PC-9 (cell line): Measurements from ENCODE around the gene MIA. TPM values are rescaled to one million over a fixed set of nuclear protein-coding genes. Genes with fewer than 3 reads are reported as not detected.
A peak's percentile ranks its signal among the peaks of the same experiment; 100 is the strongest.

Experiments used
- BruUV-seq: library from RNA; stranded (reverse); fragments of 400-500 nt; replicated peaks from 2 replicates; lab custom pipeline; 2021; lab: Mats Ljungman, UMichigan
- CTCF ChIA-PET: fragments of 300-600 bp; sonication (Branson Sonifier 250); formaldehyde crosslinking; loops from one replicate; lab custom pipeline; 2022; ENCODE audit warnings: antibody characterized with exemption; lab: Charles Lee
- POLR2A ChIA-PET: fragments of 300-600 bp; sonication (Branson Sonifier 250); formaldehyde crosslinking; loops from one replicate; lab custom pipeline; 2022; ENCODE audit warnings: antibody characterized with exemption; ENCODE audit not compliant: unreplicated experiment; lab: Charles Lee
- DNase-seq, 2 experiments: peaks; one replicate each; pipeline versions ENCODE4 v3.0.0 to v3.0.0-alpha.2; 2015 to 2022; ENCODE audit warnings: mixed read lengths in 1 of 2
- H2AFZ ChIP-seq: fragments of 200-600 bp; sonication (generic); 2 replicates; pipeline ENCODE4 v1.8.1; 2017; ENCODE audit warnings: antibody characterized with exemption
- H3F3A ChIP-seq: fragments of 200-600 bp; sonication (generic); 2 replicates; pipeline ENCODE4 v1.8.1; 2017; ENCODE audit warnings: antibody characterized with exemption, mild to moderate bottlenecking, low read depth; ENCODE audit not compliant: insufficient read depth
- H3K27ac ChIP-seq: fragments of 200-600 bp; sonication (generic); 2 replicates; pipeline ENCODE4 v1.6.1; 2016; ENCODE audit warnings: mixed run types
- H3K27me3 ChIP-seq: fragments of 200-600 bp; sonication (generic); 2 replicates; pipeline ENCODE4 v1.6.1; 2016; ENCODE audit warnings: low read depth, mixed run types; ENCODE audit not compliant: insufficient read depth
- H3K36me3 ChIP-seq: fragments of 200-600 bp; sonication (generic); 2 replicates; pipeline ENCODE4 v1.6.1; 2016; ENCODE audit warnings: low read depth, mixed run types
- H3K4me1 ChIP-seq: fragments of 200-600 bp; sonication (generic); replicated peaks from 2 replicates; pipeline ENCODE4 v1.6.1; 2016; ENCODE audit warnings: mixed run types; ENCODE audit not compliant: insufficient read depth
- H3K4me2 ChIP-seq: fragments of 200-600 bp; sonication (generic); 2 replicates; pipeline ENCODE4 v1.6.1; 2017; ENCODE audit warnings: mixed run types
- H3K4me3 ChIP-seq: fragments of 200-600 bp; sonication (generic); 2 replicates; pipeline ENCODE4 v1.6.1; 2016; ENCODE audit warnings: mixed run types
- H3K79me2 ChIP-seq: fragments of 200-600 bp; sonication (generic); 2 replicates; pipeline ENCODE4 v1.6.1; 2017; ENCODE audit warnings: low read depth, mixed run types
- H3K9me2 ChIP-seq: fragments of 200-600 bp; sonication (generic); 2 replicates; pipeline ENCODE4 v1.8.1; 2017; ENCODE audit warnings: mild to moderate bottlenecking; ENCODE audit not compliant: insufficient read depth
- H3K9me3 ChIP-seq: fragments of 200-600 bp; sonication (generic); 2 replicates; pipeline ENCODE4 v1.8.1; 2016; ENCODE audit warnings: low read depth; ENCODE audit not compliant: insufficient read depth
- H4K20me1 ChIP-seq: fragments of 200-600 bp; sonication (generic); 2 replicates; pipeline ENCODE4 v1.8.1; 2017; ENCODE audit not compliant: insufficient read depth
- EZH2 ChIP-seq: fragments of 200-600 bp; sonication (generic); IDR thresholded peaks from 2 replicates; pipeline ENCODE4 v1.8.0; 2017; ENCODE audit warnings: antibody characterized with exemption, low read depth
- intact Hi-C: fragments of 100-400 bp; cut with micrococcal nuclease; formaldehyde crosslinking; loops from one replicate; pipeline ENCODE4 v1.10.0; 2022; ENCODE audit not compliant: unreplicated experiment
- total RNA-seq: library from RNA; stranded (reverse); gene quantifications from 2 replicates; pipeline ENCODE4 v1.2.3, GENCODE V29; 2021
- TF ChIP-seq, protein P1 (sequence below): fragments of 200-600 bp; sonication (generic); conservative IDR thresholded peaks from 2 replicates; pipeline ENCODE4 v1.6.1; 2017; ENCODE audit warnings: mixed run types, antibody characterized with exemption, mild to moderate bottlenecking, moderate library complexity

MIA gene
- total RNA-seq, 1 experiment from 2014 or later: 2.7 TPM

DNA sequence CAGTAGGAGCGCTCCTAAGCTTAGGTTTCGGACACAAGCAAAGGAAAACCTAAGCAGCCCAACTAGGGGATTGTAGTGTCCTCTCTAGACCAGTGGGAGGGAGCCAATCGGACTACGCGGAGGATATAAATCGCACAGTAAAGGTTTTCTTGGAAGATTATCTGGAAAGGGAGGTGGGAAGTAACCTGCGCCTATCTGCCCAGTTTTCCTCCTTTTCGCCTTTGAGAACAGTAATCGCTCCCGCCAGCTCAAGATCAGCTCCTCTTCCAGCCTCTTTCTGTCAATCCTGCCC is 2.3 kb downstream of the MIA start:
- Histone ChIP-seq H2AFZ (peak overlapping the region; percentile 82), H3K36me3 (no peaks in the 10 kb centered on the region), H3K9me3 (no peaks in the 10 kb centered on the region), H3K4me1 (peaks cover 13% of the 10 kb centered on the region), H3K27ac (peak overlapping the region; percentile 95), H3F3A (peaks cover 29% of the 10 kb centered on the region), H3K9me2 (no peaks in the 10 kb centered on the region), H3K4me3 (peak overlapping the region; percentile 64), H4K20me1 (no peaks in the 10 kb centered on the region; the same call in 1 of the 2 replicates), H3K79me2 (no peaks in the 10 kb centered on the region), H3K27me3 (no peaks in the 10 kb centered on the region), H3K4me2 (peak overlapping the region; percentile 91)
- no peak for DNase-seq
- TF ChIP-seq, protein P1, sequence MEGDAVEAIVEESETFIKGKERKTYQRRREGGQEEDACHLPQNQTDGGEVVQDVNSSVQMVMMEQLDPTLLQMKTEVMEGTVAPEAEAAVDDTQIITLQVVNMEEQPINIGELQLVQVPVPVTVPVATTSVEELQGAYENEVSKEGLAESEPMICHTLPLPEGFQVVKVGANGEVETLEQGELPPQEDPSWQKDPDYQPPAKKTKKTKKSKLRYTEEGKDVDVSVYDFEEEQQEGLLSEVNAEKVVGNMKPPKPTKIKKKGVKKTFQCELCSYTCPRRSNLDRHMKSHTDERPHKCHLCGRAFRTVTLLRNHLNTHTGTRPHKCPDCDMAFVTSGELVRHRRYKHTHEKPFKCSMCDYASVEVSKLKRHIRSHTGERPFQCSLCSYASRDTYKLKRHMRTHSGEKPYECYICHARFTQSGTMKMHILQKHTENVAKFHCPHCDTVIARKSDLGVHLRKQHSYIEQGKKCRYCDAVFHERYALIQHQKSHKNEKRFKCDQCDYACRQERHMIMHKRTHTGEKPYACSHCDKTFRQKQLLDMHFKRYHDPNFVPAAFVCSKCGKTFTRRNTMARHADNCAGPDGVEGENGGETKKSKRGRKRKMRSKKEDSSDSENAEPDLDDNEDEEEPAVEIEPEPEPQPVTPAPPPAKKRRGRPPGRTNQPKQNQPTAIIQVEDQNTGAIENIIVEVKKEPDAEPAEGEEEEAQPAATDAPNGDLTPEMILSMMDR: no peak; the same call in 1 of the 2 replicates
- no peak for TF ChIP-seq EZH2
- intact Hi-C loops: loop anchor here (1.0 to 2.0 kb wide), 2 partner anchors 27 to 61 kb away; partner anchors contain the start of genes ACTMAP, COQ8B and SNRPA
- CTCF ChIA-PET: interaction anchor here (0.6 to 2.7 kb wide), 5 partner anchors 21 to 1703 kb away, joined by 3 to 11 read pairs (median 3); partner anchors contain the start of gene EGLN2
- BruUV-seq: TSS peak; percentile 95
- POLR2A ChIA-PET: interaction anchor here (0.5 to 2.6 kb wide), 18 partner anchors 20 to 1342 kb away, joined by 3 to 33 read pairs (median 9); partner anchors contain the start of genes ACTMAP, BLVRB, COQ8B and EGLN2

DNA sequence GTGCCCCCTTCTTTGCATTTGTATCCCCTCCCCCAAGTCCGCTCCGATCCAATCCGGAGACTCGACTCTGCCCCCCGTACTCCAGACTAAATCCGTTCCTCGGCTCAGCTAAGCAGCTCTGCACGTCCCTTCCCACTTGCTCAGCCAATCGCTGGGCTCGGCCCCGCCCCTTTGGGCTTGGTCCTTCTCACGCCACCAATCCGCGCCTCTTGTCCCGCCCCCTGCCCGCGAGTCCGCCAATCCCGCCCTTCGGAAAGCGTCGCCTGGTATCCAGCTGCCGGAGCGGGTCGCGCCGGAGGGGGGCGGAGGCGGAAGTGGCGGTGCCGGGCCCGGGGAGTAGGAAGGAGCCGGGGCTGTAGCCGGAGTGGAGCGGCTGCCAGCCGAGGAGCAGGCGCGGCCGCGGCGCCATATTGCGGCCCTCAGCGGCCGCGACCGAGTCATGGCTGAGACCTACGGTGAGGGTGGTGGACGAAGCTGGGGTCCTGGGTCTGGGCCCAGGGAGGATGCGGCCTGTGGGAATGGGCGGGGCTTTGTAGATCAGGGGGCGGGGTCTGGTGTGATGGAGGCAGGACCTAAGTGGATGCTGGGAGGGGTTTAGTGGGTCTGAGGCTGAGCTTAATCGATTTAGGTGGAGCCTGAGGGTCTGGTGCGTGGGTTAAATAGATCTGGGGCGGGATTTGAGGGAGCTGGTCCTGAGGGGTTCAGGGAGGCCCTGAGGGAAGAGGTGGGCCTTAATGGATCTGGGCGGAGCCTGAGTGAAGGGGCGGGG is 2.8 kb downstream of the MIA start, which contains the start of gene RAB4B:
TSS of gene RAB4B (plus strand) at position 311 of the 769 bp plus-strand sequence. CDS start at position 440, 129 bp downstream.
- POLR2A ChIA-PET: interaction anchor here (0.5 to 2.6 kb wide), 19 partner anchors 21 to 1342 kb away, joined by 3 to 33 read pairs (median 6); partner anchors contain the start of genes ACTMAP, BLVRB, COQ8B and CYP2S1
- Histone ChIP-seq H3F3A (peaks cover 29% of the 10 kb centered on the region), H2AFZ (peak within 1 kb of the TSS; percentile 82), H3K36me3 (no peaks in the 10 kb centered on the region), H3K9me2 (no peaks in the 10 kb centered on the region), H3K27me3 (no peaks in the 10 kb centered on the region), H3K27ac (peak within 1 kb of the TSS; percentile 95), H3K4me1 (peaks cover 13% of the 10 kb centered on the region), H3K4me2 (peak within 1 kb of the TSS; percentile 91), H4K20me1 (no peaks in the 10 kb centered on the region; the same call in 1 of the 2 replicates), H3K9me3 (no peaks in the 10 kb centered on the region), H3K79me2 (no peaks in the 10 kb centered on the region), H3K4me3 (peak within 1 kb of the TSS; percentile 64)
- no peak for TF ChIP-seq EZH2
- CTCF ChIA-PET: interaction anchor here (0.6 to 2.7 kb wide), 5 partner anchors 20 to 477 kb away, joined by 3 to 11 read pairs (median 3); partner anchors contain the start of gene EGLN2
- peak; percentile 97 to 100 for DNase-seq
- no TSS peak for BruUV-seq
- intact Hi-C loops: loop anchor here (1.0 to 2.0 kb wide), 3 partner anchors 20 to 62 kb away; partner anchors contain the start of genes ACTMAP, COQ8B and SNRPA

DNA sequence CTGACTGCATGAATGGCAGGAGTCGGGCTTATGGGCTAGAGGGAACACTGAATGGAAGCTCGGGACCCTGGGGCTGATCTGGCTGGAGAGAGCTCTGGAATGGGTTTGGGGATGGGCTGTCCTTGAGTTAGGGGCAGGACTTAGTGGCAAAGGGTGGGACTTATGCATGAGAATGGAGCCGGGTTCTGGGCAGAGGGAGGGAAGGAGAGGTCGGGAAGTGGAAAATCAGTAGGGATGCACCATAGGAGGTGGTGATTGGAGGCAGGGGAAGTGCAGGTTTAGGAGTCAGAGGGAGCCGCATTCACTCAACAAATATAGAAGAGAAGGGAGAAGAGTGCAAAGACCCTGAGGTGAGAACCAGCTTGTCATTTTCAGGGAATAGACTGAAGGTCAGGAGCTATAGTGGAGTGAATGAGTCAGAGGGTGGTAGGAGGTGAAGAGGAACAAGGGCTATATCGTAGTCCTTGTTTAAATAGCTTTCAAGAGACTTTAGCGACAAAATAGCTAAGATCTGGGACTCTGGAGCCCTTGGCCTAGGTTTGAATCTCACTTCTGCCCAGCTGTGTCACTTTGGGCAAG is 3.5 kb downstream of the MIA start:
- no peak for TF ChIP-seq EZH2
- no TSS peak for BruUV-seq
- Histone ChIP-seq H3K9me2 (no peaks in the 10 kb centered on the region), H3K27ac (peak overlapping the region; percentile 95), H3K4me1 (peaks cover 13% of the 10 kb centered on the region), H3F3A (peaks cover 29% of the 10 kb centered on the region), H2AFZ (peak overlapping the region; percentile 66; the same call in 1 of the 2 replicates), H3K79me2 (no peaks in the 10 kb centered on the region), H4K20me1 (no peaks in the 10 kb centered on the region; the same call in 1 of the 2 replicates), H3K4me2 (peak overlapping the region; percentile 91), H3K36me3 (no peaks in the 10 kb centered on the region), H3K27me3 (no peaks in the 10 kb centered on the region), H3K9me3 (no peaks in the 10 kb centered on the region), H3K4me3 (peak overlapping the region; percentile 64)
- ChIA-PET POLR2A (interaction anchor here (0.7 to 2.6 kb wide), 8 partner anchors 20 to 485 kb away, joined by 4 to 22 read pairs (median 6); partner anchors contain the start of genes ACTMAP, AXL, BLVRB and COQ8B), CTCF (interaction anchor here (0.8 to 2.7 kb wide), 3 partner anchors 20 to 366 kb away, joined by 3 to 11 read pairs (median 3); partner anchors contain the start of gene EGLN2)
- intact Hi-C loops: loop anchor here (1.0 kb wide), 1 partner anchor 20 kb away; no protein-coding TSS in a partner anchor
- DNase-seq: peak in 1 of 2 experiments; percentile 50
